Gastroesophageal sphincter (tissue), 4 donors: ENCODE results near the gene EXOC4. TPM values are rescaled to one million over a fixed set of nuclear protein-coding genes. Genes with fewer than 3 reads are reported as not detected.

Experiments used
- ATAC-seq: fragments of 150-250 bp; one replicate; pipeline ENCODE4 v1.9.1; 2016; ENCODE audit warnings: mild to moderate bottlenecking, moderate library complexity
- H3K27ac ChIP-seq, 4 donors: fragments of 200-600 bp; sonication (generic) in 3 of 4; 1 replicate in 3 of 4; 2 replicates in 1 of 4; pipeline ENCODE4 v1.5.1; 2016 to 2019
- H3K27me3 ChIP-seq: fragments of 200-600 bp; sonication (generic); one replicate; pipeline ENCODE4 v1.5.1; 2019
- H3K36me3 ChIP-seq, 2 donors: fragments of 200-600 bp; sonication (generic); one replicate each; pipeline ENCODE4 v1.5.1; 2019; ENCODE audit warnings: control low read depth in 1 of 2
- H3K4me1 ChIP-seq, 3 donors: fragments of 200-600 bp; sonication (generic); 1 replicate in 2 of 3; 2 replicates in 1 of 3; pipeline ENCODE4 v1.5.1; 2016 to 2019; ENCODE audit warnings: control low read depth in 2 of 3
- H3K4me3 ChIP-seq, 2 donors: fragments of 200-600 bp; sonication (generic); one replicate each; pipeline ENCODE4 v1.5.1; 2019; ENCODE audit warnings: mild to moderate bottlenecking in 1 of 2, moderate library complexity in 1 of 2
- H3K9me3 ChIP-seq, 3 donors: fragments of 200-600 bp; sonication (generic); one replicate each; pipeline ENCODE4 v1.5.1; 2017 to 2019; ENCODE audit warnings: control low read depth in 2 of 3
- EP300 ChIP-seq: sonication (generic); formaldehyde crosslinking; IDR thresholded peaks from one replicate; pipeline ENCODE4 v1.6.1; 2017; ENCODE audit warnings: antibody characterized with exemption, mild to moderate bottlenecking
- POLR2A ChIP-seq, 2 donors: fragments of 450-650 bp; IDR thresholded peaks; one replicate each; pipeline ENCODE4 v1.6.1; 2017; ENCODE audit warnings: antibody characterized with exemption in 2 of 2, mild to moderate bottlenecking in 2 of 2, moderate library complexity in 1 of 2
- POLR2AphosphoS5 ChIP-seq: sonication (generic); formaldehyde crosslinking; IDR thresholded peaks from one replicate; pipeline ENCODE4 v1.6.1; 2017; ENCODE audit warnings: antibody characterized with exemption
- WGBS, 2 donors: methylation state at CpG; one replicate each; pipeline ENCODE4 v1.1.5; 2018; ENCODE audit warnings: low coverage in 1 of 2; 5-methylcytosine and 5-hydroxymethylcytosine counted together
- total RNA-seq, 4 donors: library from RNA; depleted of rRNA; stranded (reverse); fragments of >200 nt; gene quantifications; one replicate each; pipeline ENCODE4 v1.1.0, GENCODE V29; 2016
- TF ChIP-seq, protein P1 (sequence below), 4 experiments: fragments of 200-600 bp in 2 of 4; fragments of 450-650 bp in 2 of 4; sonication (generic) in 1 of 4; IDR thresholded peaks; one replicate each; pipeline ENCODE4 v1.5.1; 2017 to 2019; ENCODE audit warnings: antibody characterized with exemption in 4 of 4, mild to moderate bottlenecking in 2 of 4, moderate library complexity in 2 of 4

The EXOC4 gene
- total RNA-seq, 4 donors from 2014 or later = 46.3 to 85.8 (median 51.9) TPM

DNA sequence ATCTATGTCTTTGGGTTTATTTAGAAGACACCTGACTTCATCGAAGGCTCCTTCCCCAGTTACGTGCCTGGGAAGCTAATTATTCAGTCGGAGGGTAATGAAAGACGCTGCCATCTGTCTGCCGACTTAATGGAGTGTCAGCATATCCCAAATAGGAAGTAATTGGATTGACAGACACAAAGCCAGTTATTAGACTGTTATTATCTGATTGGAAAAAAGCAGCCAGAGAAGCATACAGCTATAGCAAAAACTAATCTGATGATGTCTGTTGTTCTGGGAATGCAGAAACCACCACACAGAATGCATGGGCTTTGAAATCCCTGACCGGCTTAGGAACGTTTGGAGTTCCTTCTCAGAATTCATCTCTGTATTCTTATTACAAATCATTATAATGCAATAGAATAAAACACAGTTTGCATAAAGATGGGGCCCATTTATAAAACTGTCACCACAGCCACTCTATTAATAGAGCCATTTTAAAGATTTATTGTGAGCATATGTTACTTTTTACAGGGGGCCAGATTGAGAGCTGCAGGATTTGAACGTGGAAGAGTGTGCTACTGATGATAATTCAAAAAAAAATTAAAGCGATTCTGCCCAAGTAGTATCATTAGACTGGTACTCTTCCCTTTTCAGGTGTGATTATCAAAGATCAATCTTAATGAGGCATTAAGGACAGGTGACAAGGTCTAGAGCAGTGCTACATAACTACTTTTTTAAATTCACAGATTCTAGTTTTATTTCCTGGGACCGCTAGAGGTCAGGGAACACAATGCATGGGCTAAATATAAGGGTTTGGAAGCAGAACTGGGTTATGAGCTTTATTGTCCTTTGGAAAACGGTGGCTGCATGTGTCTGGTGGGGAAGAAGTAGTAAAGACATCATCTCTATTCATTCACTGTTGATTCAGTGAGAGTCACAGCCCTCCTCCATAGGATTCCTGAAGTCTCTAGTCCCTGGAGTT, 544.2 kb downstream of the EXOC4 start:
- H3K4me1 ChIP-seq = no peaks in the 10 kb centered on the region
- 80 to 87% methylated on average over 6 to 11 of the region's 11 CpGs for WGBS, 2 donors
- H3K27me3 ChIP-seq = no peaks in the 10 kb centered on the region
- H3K36me3 ChIP-seq = no peaks in the 10 kb centered on the region
- TF ChIP-seq POLR2A (IDR thresholded peaks at IDR 0.05) (no peak), POLR2AphosphoS5 (no peak), EP300 (no peak)
- TF ChIP-seq, protein P1, sequence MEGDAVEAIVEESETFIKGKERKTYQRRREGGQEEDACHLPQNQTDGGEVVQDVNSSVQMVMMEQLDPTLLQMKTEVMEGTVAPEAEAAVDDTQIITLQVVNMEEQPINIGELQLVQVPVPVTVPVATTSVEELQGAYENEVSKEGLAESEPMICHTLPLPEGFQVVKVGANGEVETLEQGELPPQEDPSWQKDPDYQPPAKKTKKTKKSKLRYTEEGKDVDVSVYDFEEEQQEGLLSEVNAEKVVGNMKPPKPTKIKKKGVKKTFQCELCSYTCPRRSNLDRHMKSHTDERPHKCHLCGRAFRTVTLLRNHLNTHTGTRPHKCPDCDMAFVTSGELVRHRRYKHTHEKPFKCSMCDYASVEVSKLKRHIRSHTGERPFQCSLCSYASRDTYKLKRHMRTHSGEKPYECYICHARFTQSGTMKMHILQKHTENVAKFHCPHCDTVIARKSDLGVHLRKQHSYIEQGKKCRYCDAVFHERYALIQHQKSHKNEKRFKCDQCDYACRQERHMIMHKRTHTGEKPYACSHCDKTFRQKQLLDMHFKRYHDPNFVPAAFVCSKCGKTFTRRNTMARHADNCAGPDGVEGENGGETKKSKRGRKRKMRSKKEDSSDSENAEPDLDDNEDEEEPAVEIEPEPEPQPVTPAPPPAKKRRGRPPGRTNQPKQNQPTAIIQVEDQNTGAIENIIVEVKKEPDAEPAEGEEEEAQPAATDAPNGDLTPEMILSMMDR (IDR thresholded peaks at IDR 0.05) = no peak
- ATAC-seq = no peak
- no peak overlapping the region for H3K4me3 ChIP-seq
- H3K27ac ChIP-seq = no peak overlapping the region
- H3K9me3 ChIP-seq = no peaks in the 10 kb centered on the region

DNA sequence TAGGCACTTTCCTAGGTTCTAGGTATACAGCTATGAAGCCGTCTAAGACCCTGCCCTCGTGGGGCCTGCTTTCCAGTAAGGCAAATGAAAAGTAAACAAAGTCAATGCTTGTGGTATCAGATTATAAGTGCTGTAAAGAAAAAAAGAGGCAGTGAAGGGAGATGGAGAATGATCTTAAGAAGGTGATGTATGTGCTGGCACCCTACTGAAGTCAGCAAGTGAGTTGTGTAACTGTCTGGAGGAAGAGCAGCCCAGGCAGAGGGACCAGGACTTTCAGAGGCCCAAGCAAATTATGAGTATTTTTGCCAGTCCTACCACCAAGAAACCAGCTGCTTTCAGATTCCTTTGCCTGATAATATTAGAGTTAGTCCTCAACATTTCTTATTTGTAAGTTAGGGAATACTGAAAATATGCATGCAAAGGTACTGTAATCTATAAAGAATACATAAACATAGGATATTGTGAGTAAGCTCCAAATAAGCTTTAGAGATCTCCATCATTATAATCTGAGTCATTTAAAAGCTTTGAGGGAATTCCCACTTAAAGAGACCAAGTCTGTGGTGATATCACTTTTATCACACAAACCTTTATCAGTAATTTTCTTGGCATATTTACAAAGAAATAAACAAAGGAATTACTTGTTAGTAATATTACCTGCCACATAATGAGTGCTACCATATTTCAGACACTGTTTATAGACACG, 545.1 kb downstream of the EXOC4 start:
- TF ChIP-seq EP300 (no peak), POLR2AphosphoS5 (no peak), POLR2A (IDR thresholded peaks at IDR 0.05) (no peak)
- TF ChIP-seq, protein P1 (IDR thresholded peaks at IDR 0.05) = no peak
- 47 to 63% methylated on average over 1 to 3 of the region's 3 CpGs for WGBS, 2 donors
- no peaks in the 10 kb centered on the region for H3K36me3 ChIP-seq
- no peak overlapping the region for H3K27ac ChIP-seq
- H3K4me1 ChIP-seq = no peaks in the 10 kb centered on the region
- ATAC-seq = no peak
- no peak overlapping the region for H3K4me3 ChIP-seq
- H3K9me3 ChIP-seq = no peaks in the 10 kb centered on the region
- H3K27me3 ChIP-seq = no peaks in the 10 kb centered on the region

DNA sequence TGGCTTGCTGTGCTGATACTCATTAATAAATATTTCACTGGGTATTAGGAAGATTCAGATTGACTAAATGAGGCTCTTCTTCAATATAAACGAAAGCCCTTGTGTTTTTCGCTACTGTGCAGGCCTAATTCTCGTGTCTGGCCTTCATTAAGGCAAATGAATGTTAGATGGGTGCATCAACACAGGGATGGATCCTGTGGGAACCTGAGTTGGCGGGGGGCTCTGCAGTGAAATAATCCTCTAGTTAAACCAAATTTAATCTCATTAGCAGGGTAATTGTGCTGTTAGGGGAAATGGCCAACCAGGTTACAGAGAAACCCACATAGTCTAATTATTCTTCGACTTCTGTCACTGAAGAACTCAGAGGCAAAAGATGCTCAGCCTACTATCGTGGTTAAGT, 548.5 kb downstream of the EXOC4 start:
- no peaks in the 10 kb centered on the region for H3K4me1 ChIP-seq
- WGBS, 2 donors = 70 to 77% methylated on average over 4 to 6 of the region's 6 CpGs
- TF ChIP-seq, protein P1 (IDR thresholded peaks at IDR 0.05) = no peak
- TF ChIP-seq POLR2AphosphoS5 (no peak), POLR2A (IDR thresholded peaks at IDR 0.05) (no peak), EP300 (no peak)
- no peak overlapping the region for H3K4me3 ChIP-seq
- no peak for ATAC-seq
- H3K36me3 ChIP-seq = no peaks in the 10 kb centered on the region
- no peaks in the 10 kb centered on the region for H3K9me3 ChIP-seq
- H3K27me3 ChIP-seq = no peaks in the 10 kb centered on the region
- H3K27ac ChIP-seq = no peak overlapping the region

DNA sequence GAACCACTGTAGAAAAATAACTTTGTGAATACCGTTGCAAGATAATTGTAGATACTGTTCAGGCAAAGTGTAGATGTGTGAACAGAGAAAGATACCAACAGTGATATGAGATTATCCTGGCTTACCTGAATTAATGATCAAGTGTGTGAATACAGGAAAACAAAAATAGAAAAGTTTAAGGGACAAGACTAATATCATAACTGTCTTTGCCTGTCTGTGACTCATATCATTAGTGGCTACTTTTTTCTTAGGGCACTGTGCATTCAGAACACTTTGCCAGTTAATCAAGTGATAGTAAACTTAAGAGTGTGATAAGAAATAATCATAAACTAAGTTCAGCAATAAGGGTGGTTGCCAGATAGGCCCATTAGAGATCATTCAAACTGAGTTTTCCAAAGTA, 551.2 kb downstream of the EXOC4 start:
- Histone ChIP-seq H3K4me3 (no peak overlapping the region), H3K36me3 (no peaks in the 10 kb centered on the region), H3K4me1 (no peaks in the 10 kb centered on the region), H3K27me3 (no peaks in the 10 kb centered on the region), H3K9me3 (no peaks in the 10 kb centered on the region), H3K27ac (no peak overlapping the region)
- ATAC-seq = no peak
- TF ChIP-seq, protein P1 (IDR thresholded peaks at IDR 0.05) = no peak
- no peak for TF ChIP-seq POLR2AphosphoS5
- no peak for TF ChIP-seq EP300
- no peak for TF ChIP-seq POLR2A (IDR thresholded peaks at IDR 0.05)
- 88 to 100% methylated on average over 1 of the region's 1 CpG for WGBS, 2 donors
